Measurements from ENCODE around the gene LGALS9B. TPM values are rescaled to one million over a fixed set of nuclear protein-coding genes. Genes with fewer than 3 reads are reported as not detected.
"Not testable (repeated sequence)": the region's sequence is repeated elsewhere in the genome, so short reads cannot be mapped to it uniquely, and the experiment has no call there.

LGALS9B gene
- total RNA-seq, 1 experiment from 2014 or later = not detected

- DNase-seq (ENCODE audit: unreplicated experiment); CTCF ChIA-PET; POLR2A ChIA-PET; H3K4me3 Mint-ChIP-seq (ENCODE audit: unreplicated experiment); H3K36me3 Mint-ChIP-seq (ENCODE audit: insufficient read depth, unreplicated experiment); H3K27me3 Mint-ChIP-seq (ENCODE audit: insufficient read depth, unreplicated experiment); H3K27ac Mint-ChIP-seq (ENCODE audit: low read depth, unreplicated experiment); BruUV-seq (replicated peaks); H3K9me3 Mint-ChIP-seq (ENCODE audit: unreplicated experiment); intact Hi-C loops (cut with micrococcal nuclease); H3K4me1 Mint-ChIP-seq (ENCODE audit: insufficient read depth, unreplicated experiment): not testable (repeated sequence)
These were observed 34.0 kb downstream of the LGALS9B start for GRCh38 chr17:20433382-20433781.

- not testable (repeated sequence) for H3K9me3 Mint-ChIP-seq (ENCODE audit: unreplicated experiment)
These were observed 40.1 kb downstream of the LGALS9B start for GRCh38 chr17:20427264-20427663.

GRCh38 chr17:20422826-20423225, 44.5 kb downstream of the LGALS9B start:
- H3K9me3 Mint-ChIP-seq (ENCODE audit: unreplicated experiment); H3K27me3 Mint-ChIP-seq (ENCODE audit: insufficient read depth, unreplicated experiment); BruUV-seq (replicated peaks); intact Hi-C loops (cut with micrococcal nuclease); CTCF ChIA-PET; DNase-seq (ENCODE audit: unreplicated experiment); H3K27ac Mint-ChIP-seq (ENCODE audit: low read depth, unreplicated experiment); H3K36me3 Mint-ChIP-seq (ENCODE audit: insufficient read depth, unreplicated experiment); H3K4me3 Mint-ChIP-seq (ENCODE audit: unreplicated experiment); POLR2A ChIA-PET; H3K4me1 Mint-ChIP-seq (ENCODE audit: insufficient read depth, unreplicated experiment): not testable (repeated sequence)

More at GRCh38 chr17:20427264-20427663, 40.1 kb downstream of the LGALS9B start:
- H3K27ac Mint-ChIP-seq (ENCODE audit: low read depth, unreplicated experiment); H3K36me3 Mint-ChIP-seq (ENCODE audit: insufficient read depth, unreplicated experiment); H3K4me3 Mint-ChIP-seq (ENCODE audit: unreplicated experiment); intact Hi-C loops (cut with micrococcal nuclease); H3K27me3 Mint-ChIP-seq (ENCODE audit: insufficient read depth, unreplicated experiment); POLR2A ChIA-PET; DNase-seq (ENCODE audit: unreplicated experiment); CTCF ChIA-PET; BruUV-seq (replicated peaks); H3K4me1 Mint-ChIP-seq (ENCODE audit: insufficient read depth, unreplicated experiment): not testable (repeated sequence)

- intact Hi-C loops (cut with micrococcal nuclease); H3K4me3 Mint-ChIP-seq (ENCODE audit: unreplicated experiment); H3K4me1 Mint-ChIP-seq (ENCODE audit: insufficient read depth, unreplicated experiment); CTCF ChIA-PET; H3K9me3 Mint-ChIP-seq (ENCODE audit: unreplicated experiment); DNase-seq (ENCODE audit: unreplicated experiment); H3K27me3 Mint-ChIP-seq (ENCODE audit: insufficient read depth, unreplicated experiment); H3K36me3 Mint-ChIP-seq (ENCODE audit: insufficient read depth, unreplicated experiment); BruUV-seq (replicated peaks); H3K27ac Mint-ChIP-seq (ENCODE audit: low read depth, unreplicated experiment); POLR2A ChIA-PET: not testable (repeated sequence)
These were observed 48.5 kb downstream of the LGALS9B start for GRCh38 chr17:20418838-20419237.

GRCh38 chr17:20417492-20418080, 49.8 kb downstream of the LGALS9B start:
- H3K27me3 Mint-ChIP-seq (ENCODE audit: insufficient read depth, unreplicated experiment); BruUV-seq (replicated peaks); H3K4me3 Mint-ChIP-seq (ENCODE audit: unreplicated experiment); H3K9me3 Mint-ChIP-seq (ENCODE audit: unreplicated experiment); POLR2A ChIA-PET; DNase-seq (ENCODE audit: unreplicated experiment); H3K4me1 Mint-ChIP-seq (ENCODE audit: insufficient read depth, unreplicated experiment); intact Hi-C loops (cut with micrococcal nuclease); H3K36me3 Mint-ChIP-seq (ENCODE audit: insufficient read depth, unreplicated experiment); CTCF ChIA-PET; H3K27ac Mint-ChIP-seq (ENCODE audit: low read depth, unreplicated experiment): not testable (repeated sequence)

- POLR2A ChIA-PET; DNase-seq (ENCODE audit: unreplicated experiment); CTCF ChIA-PET; H3K36me3 Mint-ChIP-seq (ENCODE audit: insufficient read depth, unreplicated experiment); H3K4me3 Mint-ChIP-seq (ENCODE audit: unreplicated experiment); H3K9me3 Mint-ChIP-seq (ENCODE audit: unreplicated experiment); H3K27ac Mint-ChIP-seq (ENCODE audit: low read depth, unreplicated experiment); intact Hi-C loops (cut with micrococcal nuclease); BruUV-seq (replicated peaks); H3K27me3 Mint-ChIP-seq (ENCODE audit: insufficient read depth, unreplicated experiment); H3K4me1 Mint-ChIP-seq (ENCODE audit: insufficient read depth, unreplicated experiment): not testable (repeated sequence)
These were observed 50.9 kb downstream of the LGALS9B start for GRCh38 chr17:20416381-20416911.

GRCh38 chr17:20415479-20415878, 51.9 kb downstream of the LGALS9B start:
- H3K4me1 Mint-ChIP-seq (ENCODE audit: insufficient read depth, unreplicated experiment); CTCF ChIA-PET; DNase-seq (ENCODE audit: unreplicated experiment); H3K27me3 Mint-ChIP-seq (ENCODE audit: insufficient read depth, unreplicated experiment); POLR2A ChIA-PET; H3K4me3 Mint-ChIP-seq (ENCODE audit: unreplicated experiment); intact Hi-C loops (cut with micrococcal nuclease); H3K36me3 Mint-ChIP-seq (ENCODE audit: insufficient read depth, unreplicated experiment); H3K9me3 Mint-ChIP-seq (ENCODE audit: unreplicated experiment); BruUV-seq (replicated peaks); H3K27ac Mint-ChIP-seq (ENCODE audit: low read depth, unreplicated experiment): not testable (repeated sequence)

- H3K4me1 Mint-ChIP-seq (ENCODE audit: insufficient read depth, unreplicated experiment); POLR2A ChIA-PET; H3K27me3 Mint-ChIP-seq (ENCODE audit: insufficient read depth, unreplicated experiment); H3K9me3 Mint-ChIP-seq (ENCODE audit: unreplicated experiment); DNase-seq (ENCODE audit: unreplicated experiment); H3K36me3 Mint-ChIP-seq (ENCODE audit: insufficient read depth, unreplicated experiment); BruUV-seq (replicated peaks); H3K4me3 Mint-ChIP-seq (ENCODE audit: unreplicated experiment); intact Hi-C loops (cut with micrococcal nuclease); H3K27ac Mint-ChIP-seq (ENCODE audit: low read depth, unreplicated experiment): not testable (repeated sequence)
- CTCF ChIA-PET = interaction anchor here (0.6 kb wide), 1 partner anchor 243 kb away, joined by 3 read pairs; no protein-coding TSS in a partner anchor
These were observed 65.9 kb downstream of the LGALS9B start for GRCh38 chr17:20401306-20402022.

GRCh38 chr17:20400559-20401305, 66.6 kb downstream of the LGALS9B start:
- H3K27me3 Mint-ChIP-seq (ENCODE audit: insufficient read depth, unreplicated experiment); intact Hi-C loops (cut with micrococcal nuclease); BruUV-seq (replicated peaks): not testable (repeated sequence)

More at GRCh38 chr17:20400559-20401305, 66.6 kb downstream of the LGALS9B start:
- POLR2A ChIA-PET; H3K4me1 Mint-ChIP-seq (ENCODE audit: insufficient read depth, unreplicated experiment); H3K4me3 Mint-ChIP-seq (ENCODE audit: unreplicated experiment); H3K36me3 Mint-ChIP-seq (ENCODE audit: insufficient read depth, unreplicated experiment); H3K27ac Mint-ChIP-seq (ENCODE audit: low read depth, unreplicated experiment); H3K9me3 Mint-ChIP-seq (ENCODE audit: unreplicated experiment); DNase-seq (ENCODE audit: unreplicated experiment); CTCF ChIA-PET: not testable (repeated sequence)
